Karpas-422 (cell line): ENCODE data around the gene FHL2. TPM values are rescaled to one million over a fixed set of nuclear protein-coding genes. Genes with fewer than 3 reads are reported as not detected.

Experiments
- DNase-seq: peaks from one replicate; pipeline ENCODE4 v3.0.0-alpha.2; 2015
- H2AFZ ChIP-seq: fragments of 200-600 bp; sonication (generic); 2 replicates; pipeline ENCODE4 v1.6.1; 2014; ENCODE audit warnings: antibody characterized with exemption, low read length, mixed read lengths
- H3K27ac ChIP-seq: fragments of 200-600 bp; sonication (generic); 2 replicates; pipeline ENCODE4 v1.5.1; 2014; ENCODE audit warnings: mild to moderate bottlenecking, low read length, moderate library complexity
- H3K27me3 ChIP-seq: fragments of 200-600 bp; sonication (generic); 2 replicates; pipeline ENCODE4 v1.6.1; 2014; ENCODE audit warnings: low read length, mixed read lengths
- H3K36me3 ChIP-seq: fragments of 200-600 bp; sonication (generic); 2 replicates; pipeline ENCODE4 v1.6.1; 2014; ENCODE audit warnings: low read length, mixed read lengths; ENCODE audit not compliant: insufficient read depth
- H3K4me1 ChIP-seq: fragments of 200-600 bp; sonication (generic); 2 replicates; pipeline ENCODE4 v1.6.1; 2014; ENCODE audit warnings: mild to moderate bottlenecking, low read length, mixed read lengths
- H3K4me2 ChIP-seq: fragments of 200-600 bp; sonication (generic); 2 replicates; pipeline ENCODE4 v1.6.1; 2014; ENCODE audit warnings: low read length, low read depth, mild to moderate bottlenecking; ENCODE audit not compliant: poor library complexity, severe bottlenecking
- H3K4me3 ChIP-seq: fragments of 200-600 bp; sonication (generic); 2 replicates; pipeline ENCODE4 v1.5.1; 2014; ENCODE audit warnings: mild to moderate bottlenecking, antibody characterized with exemption, low read length, mixed read lengths
- H3K79me2 ChIP-seq: fragments of 200-600 bp; sonication (generic); 2 replicates; pipeline ENCODE4 v1.6.1; 2014; ENCODE audit warnings: mild to moderate bottlenecking, low read length, mixed read lengths
- H3K9ac ChIP-seq: fragments of 200-600 bp; sonication (generic); 2 replicates; pipeline ENCODE4 v1.6.0; 2014; ENCODE audit warnings: low read length
- H3K9me2 ChIP-seq: fragments of 200-600 bp; sonication (generic), shearing (Covaris generic); replicated peaks from 2 replicates; pipeline ENCODE4 v1.6.0; 2014; ENCODE audit warnings: mild to moderate bottlenecking, low read length, moderate library complexity; ENCODE audit not compliant: insufficient read depth
- H3K9me3 ChIP-seq: fragments of 300-700, 200-600 bp; sonication (generic); 2 replicates; pipeline ENCODE4 v1.6.1; 2014; ENCODE audit warnings: low read length, mixed read lengths
- H4K20me1 ChIP-seq: fragments of 200-600 bp; sonication (generic); 2 replicates; pipeline ENCODE4 v1.6.1; 2014; ENCODE audit warnings: mild to moderate bottlenecking, antibody characterized with exemption, low read length, low read depth; ENCODE audit not compliant: insufficient read depth
- total RNA-seq: library from RNA; depleted of rRNA; stranded (reverse); fragments of >200 nt; shearing (Covaris generic); gene quantifications from 2 replicates; pipeline ENCODE4 v1.2.3, GENCODE V29; 2014; ENCODE audit warnings: low replicate concordance

Gene FHL2
- total RNA-seq, 1 experiment from 2014 or later = 0.26 TPM

DNA sequence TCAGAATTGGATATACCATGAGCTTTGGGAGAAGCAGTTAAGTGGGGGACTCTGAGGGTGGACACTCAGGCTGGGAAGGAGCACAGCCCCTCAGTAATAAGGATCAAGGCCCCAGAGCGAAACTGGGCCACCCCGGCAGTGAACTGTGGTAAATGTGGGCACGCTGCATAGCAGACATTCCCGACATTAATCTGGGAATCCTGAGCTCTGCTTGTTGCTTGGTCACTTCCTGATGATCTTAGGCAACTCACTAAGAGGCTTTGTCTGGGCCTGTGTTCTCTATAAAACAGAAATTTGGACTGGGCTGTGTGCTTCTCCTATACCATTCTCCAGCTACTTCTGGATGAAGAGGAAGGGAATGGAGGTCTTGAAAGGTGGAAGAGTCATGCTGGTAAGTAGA is 74.1 kb downstream of the FHL2 start:
- no peak for DNase-seq
- Histone ChIP-seq H3K4me2 (peak overlapping the region; percentile 47), H2AFZ (no peak overlapping the region), H3K36me3 (peaks cover 20% of the 10 kb centered on the region; the same call in 1 of the 2 replicates), H3K9ac (no peak overlapping the region; the same call in 1 of the 2 replicates), H3K4me1 (peaks cover 51% of the 10 kb centered on the region), H3K27me3 (no peaks in the 10 kb centered on the region), H3K9me2 (no peaks in the 10 kb centered on the region), H4K20me1 (no peaks in the 10 kb centered on the region), H3K9me3 (no peaks in the 10 kb centered on the region), H3K27ac (peak overlapping the region; percentile 56), H3K4me3 (no peak overlapping the region), H3K79me2 (peaks cover 95% of the 10 kb centered on the region)

- no peaks in the 10 kb centered on the region for H4K20me1 ChIP-seq
- no peak for DNase-seq
- peak overlapping the region; percentile 47 for H3K4me2 ChIP-seq
- H3K9me2 ChIP-seq = no peaks in the 10 kb centered on the region
- peaks cover 96% of the 10 kb centered on the region for H3K79me2 ChIP-seq
- no peaks in the 10 kb centered on the region for H3K9me3 ChIP-seq
- H3K4me1 ChIP-seq = peaks cover 51% of the 10 kb centered on the region
- peak overlapping the region; percentile 24; the same call in 1 of the 2 replicates for H3K9ac ChIP-seq
- H3K27ac ChIP-seq = peak overlapping the region; percentile 56
- no peak overlapping the region for H2AFZ ChIP-seq
- H3K4me3 ChIP-seq = 0 out of 2 replicates have a peak overlapping the region, but pooled peaks have one; percentile 8
- H3K36me3 ChIP-seq = peaks cover 20% of the 10 kb centered on the region; the same call in 1 of the 2 replicates
- H3K27me3 ChIP-seq = no peaks in the 10 kb centered on the region
Measured at GRCh38 chr2:105324101-105324500, 74.8 kb downstream of the FHL2 start.

GRCh38 chr2:105323111-105323510 is 75.7 kb downstream of the FHL2 start:
- no peak for DNase-seq
- no peaks in the 10 kb centered on the region for H4K20me1 ChIP-seq
- H3K4me2 ChIP-seq = peak overlapping the region; percentile 47
- H3K27ac ChIP-seq = peak overlapping the region; percentile 56; the same call in 1 of the 2 replicates
- H3K9me2 ChIP-seq = no peaks in the 10 kb centered on the region
- no peak overlapping the region; the same call in 1 of the 2 replicates for H3K4me3 ChIP-seq
- peak overlapping the region; percentile 24; the same call in 1 of the 2 replicates for H3K9ac ChIP-seq
- H3K4me1 ChIP-seq = peaks cover 46% of the 10 kb centered on the region
- no peak overlapping the region for H2AFZ ChIP-seq
- H3K79me2 ChIP-seq = peaks cover 96% of the 10 kb centered on the region
- no peaks in the 10 kb centered on the region for H3K9me3 ChIP-seq
- H3K27me3 ChIP-seq = no peaks in the 10 kb centered on the region
- peaks cover 20% of the 10 kb centered on the region; the same call in 1 of the 2 replicates for H3K36me3 ChIP-seq

GRCh38 chr2:105321875-105322646 is 76.8 kb downstream of the FHL2 start:
- H3K79me2 ChIP-seq = peaks cover 96% of the 10 kb centered on the region
- no peak overlapping the region for H3K4me3 ChIP-seq
- no peak overlapping the region for H2AFZ ChIP-seq
- no peaks in the 10 kb centered on the region for H3K9me3 ChIP-seq
- H3K9me2 ChIP-seq = no peaks in the 10 kb centered on the region
- peaks cover 26% of the 10 kb centered on the region; the same call in 1 of the 2 replicates for H3K36me3 ChIP-seq
- peaks cover 38% of the 10 kb centered on the region for H3K4me1 ChIP-seq
- no peak overlapping the region for H3K4me2 ChIP-seq
- no peak overlapping the region; the same call in 1 of the 2 replicates for H3K27ac ChIP-seq
- no peaks in the 10 kb centered on the region for H4K20me1 ChIP-seq
- no peaks in the 10 kb centered on the region for H3K27me3 ChIP-seq
- no peak for DNase-seq
- no peak overlapping the region for H3K9ac ChIP-seq

DNA sequence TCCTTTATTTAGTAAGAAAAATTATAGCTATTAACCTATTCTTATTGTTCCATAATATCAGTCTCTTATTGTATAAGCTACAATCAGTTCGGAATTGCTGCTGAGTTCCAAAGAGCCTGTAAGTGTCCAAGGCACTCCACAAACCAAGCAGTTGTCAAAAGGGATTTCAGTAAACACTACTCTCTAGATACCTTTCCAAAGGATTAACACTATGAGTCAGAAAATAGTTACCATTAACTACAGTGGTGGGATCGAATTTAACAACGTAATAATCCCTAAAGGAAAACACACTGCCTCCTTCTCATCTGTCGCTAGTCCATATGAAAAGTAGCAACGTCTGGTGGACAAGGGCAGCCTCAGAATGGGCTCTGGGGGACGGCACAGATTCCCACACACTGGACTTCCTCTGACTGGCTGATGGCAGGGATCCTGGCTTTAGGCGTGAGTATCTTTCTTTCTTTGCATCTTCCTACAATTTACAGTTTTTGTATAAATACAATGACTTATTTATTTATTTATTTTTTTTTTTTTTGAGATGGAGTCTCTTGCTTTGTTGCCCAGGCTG is 78.1 kb downstream of the FHL2 start:
- Histone ChIP-seq H3K9me2 (no peaks in the 10 kb centered on the region), H4K20me1 (no peaks in the 10 kb centered on the region), H3K27me3 (no peaks in the 10 kb centered on the region), H3K9ac (no peak overlapping the region), H3K27ac (no peak overlapping the region), H3K9me3 (no peaks in the 10 kb centered on the region), H3K79me2 (peaks cover 96% of the 10 kb centered on the region), H3K4me1 (peaks cover 36% of the 10 kb centered on the region), H3K4me2 (no peak overlapping the region), H3K36me3 (peaks cover 26% of the 10 kb centered on the region; the same call in 1 of the 2 replicates), H3K4me3 (no peak overlapping the region), H2AFZ (no peak overlapping the region)
- DNase-seq = no peak

- H3K27ac ChIP-seq = no peak overlapping the region
- no peaks in the 10 kb centered on the region for H3K27me3 ChIP-seq
- DNase-seq = no peak
Measured at GRCh38 chr2:105317937-105318336, 80.9 kb downstream of the FHL2 start.

GRCh38 chr2:105315314-105315713 is 83.5 kb downstream of the FHL2 start:
- peaks cover 96% of the 10 kb centered on the region for H3K79me2 ChIP-seq
- no peak overlapping the region for H3K9ac ChIP-seq
- no peak overlapping the region for H3K4me3 ChIP-seq
- H3K27me3 ChIP-seq = no peaks in the 10 kb centered on the region
- H3K4me1 ChIP-seq = peaks cover 13% of the 10 kb centered on the region
- H3K36me3 ChIP-seq = peaks cover 6% of the 10 kb centered on the region; the same call in 1 of the 2 replicates
- no peaks in the 10 kb centered on the region for H3K9me2 ChIP-seq
- H3K27ac ChIP-seq = 0 out of 2 replicates have a peak overlapping the region, but pooled peaks have one; percentile 24
- no peak overlapping the region for H3K4me2 ChIP-seq
- H3K9me3 ChIP-seq = no peaks in the 10 kb centered on the region
- no peak for DNase-seq
- H2AFZ ChIP-seq = no peak overlapping the region
- H4K20me1 ChIP-seq = no peaks in the 10 kb centered on the region

More at GRCh38 chr2:105317937-105318336, 80.9 kb downstream of the FHL2 start:
- Histone ChIP-seq H3K36me3 (peaks cover 17% of the 10 kb centered on the region; the same call in 1 of the 2 replicates), H3K9me2 (no peaks in the 10 kb centered on the region), H3K4me1 (peaks cover 17% of the 10 kb centered on the region), H3K79me2 (peaks cover 95% of the 10 kb centered on the region), H3K4me2 (no peak overlapping the region), H3K9ac (no peak overlapping the region), H4K20me1 (no peaks in the 10 kb centered on the region), H3K9me3 (no peaks in the 10 kb centered on the region), H3K4me3 (no peak overlapping the region), H2AFZ (no peak overlapping the region)

- no peak for DNase-seq
- Histone ChIP-seq H3K9ac (no peak overlapping the region), H4K20me1 (peaks cover 8% of the 10 kb centered on the region; the same call in 1 of the 2 replicates), H3K27me3 (no peaks in the 10 kb centered on the region), H3K9me2 (no peaks in the 10 kb centered on the region), H3K27ac (0 out of 2 replicates have a peak overlapping the region, but pooled peaks have one; percentile 37), H3K9me3 (no peaks in the 10 kb centered on the region), H3K36me3 (peaks cover 6% of the 10 kb centered on the region; the same call in 1 of the 2 replicates), H3K4me2 (no peak overlapping the region), H3K79me2 (peaks cover 99% of the 10 kb centered on the region), H2AFZ (no peak overlapping the region), H3K4me3 (no peak overlapping the region), H3K4me1 (peaks cover 27% of the 10 kb centered on the region)
Measured at GRCh38 chr2:105313877-105314276, 85.0 kb downstream of the FHL2 start.
